Measurements from ENCODE around the gene OPTC.

OPTC gene

DNA sequence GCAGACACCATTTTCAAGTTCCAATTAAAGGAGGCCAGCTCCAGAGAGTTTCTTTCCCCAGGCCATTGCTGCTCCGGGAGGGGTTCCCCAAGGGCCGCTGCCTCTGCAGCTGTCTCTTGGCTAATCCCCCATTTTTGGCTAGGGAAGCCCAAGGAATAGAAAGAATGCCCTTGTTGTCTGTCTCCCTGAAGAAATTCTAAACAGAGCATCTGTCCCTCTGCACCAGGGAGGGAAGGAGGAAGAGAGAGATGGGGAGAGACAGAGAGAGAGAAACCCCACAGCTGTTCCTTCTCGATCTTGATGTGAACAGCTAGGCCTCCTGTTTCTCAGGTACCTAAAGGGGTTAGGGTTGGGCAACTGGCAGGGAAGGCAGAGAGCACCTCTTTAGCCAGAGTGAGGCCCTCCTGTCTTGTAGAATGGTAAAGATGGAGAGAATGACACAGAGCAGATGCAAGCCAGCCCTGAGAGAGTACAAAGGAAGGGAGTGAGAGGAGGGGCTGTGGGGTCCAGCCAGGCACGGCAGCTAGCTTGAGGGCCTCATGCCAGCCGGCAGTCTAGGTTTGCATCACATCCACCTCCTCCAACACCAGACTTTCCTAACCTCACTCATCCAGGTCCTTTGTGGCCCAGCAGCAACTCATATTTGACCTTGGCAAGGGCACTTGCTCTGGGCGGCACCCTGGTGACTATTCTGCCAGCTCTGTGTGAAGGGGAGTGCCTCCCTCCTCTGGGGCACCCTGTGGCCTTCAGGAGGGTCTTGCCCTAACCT is 13.1 kb downstream of the OPTC start:
- Histone ChIP-seq H3K9me3 (no peaks in the 10 kb centered on the region), H3K36me3 (no peaks in the 10 kb centered on the region), H3K4me1 (no peaks in the 10 kb centered on the region; the same call in 1 of the 2 replicates), H3K4me3 (ENCODE audit: low read depth, low read length) (no peak overlapping the region), H3K27me3 (no peaks in the 10 kb centered on the region)
- TF ChIP-seq, protein P1, sequence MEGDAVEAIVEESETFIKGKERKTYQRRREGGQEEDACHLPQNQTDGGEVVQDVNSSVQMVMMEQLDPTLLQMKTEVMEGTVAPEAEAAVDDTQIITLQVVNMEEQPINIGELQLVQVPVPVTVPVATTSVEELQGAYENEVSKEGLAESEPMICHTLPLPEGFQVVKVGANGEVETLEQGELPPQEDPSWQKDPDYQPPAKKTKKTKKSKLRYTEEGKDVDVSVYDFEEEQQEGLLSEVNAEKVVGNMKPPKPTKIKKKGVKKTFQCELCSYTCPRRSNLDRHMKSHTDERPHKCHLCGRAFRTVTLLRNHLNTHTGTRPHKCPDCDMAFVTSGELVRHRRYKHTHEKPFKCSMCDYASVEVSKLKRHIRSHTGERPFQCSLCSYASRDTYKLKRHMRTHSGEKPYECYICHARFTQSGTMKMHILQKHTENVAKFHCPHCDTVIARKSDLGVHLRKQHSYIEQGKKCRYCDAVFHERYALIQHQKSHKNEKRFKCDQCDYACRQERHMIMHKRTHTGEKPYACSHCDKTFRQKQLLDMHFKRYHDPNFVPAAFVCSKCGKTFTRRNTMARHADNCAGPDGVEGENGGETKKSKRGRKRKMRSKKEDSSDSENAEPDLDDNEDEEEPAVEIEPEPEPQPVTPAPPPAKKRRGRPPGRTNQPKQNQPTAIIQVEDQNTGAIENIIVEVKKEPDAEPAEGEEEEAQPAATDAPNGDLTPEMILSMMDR (IDR thresholded peaks at IDR 0.05; ENCODE audit: low read depth, low read length) = no peak
- no peak for DNase-seq

DNA sequence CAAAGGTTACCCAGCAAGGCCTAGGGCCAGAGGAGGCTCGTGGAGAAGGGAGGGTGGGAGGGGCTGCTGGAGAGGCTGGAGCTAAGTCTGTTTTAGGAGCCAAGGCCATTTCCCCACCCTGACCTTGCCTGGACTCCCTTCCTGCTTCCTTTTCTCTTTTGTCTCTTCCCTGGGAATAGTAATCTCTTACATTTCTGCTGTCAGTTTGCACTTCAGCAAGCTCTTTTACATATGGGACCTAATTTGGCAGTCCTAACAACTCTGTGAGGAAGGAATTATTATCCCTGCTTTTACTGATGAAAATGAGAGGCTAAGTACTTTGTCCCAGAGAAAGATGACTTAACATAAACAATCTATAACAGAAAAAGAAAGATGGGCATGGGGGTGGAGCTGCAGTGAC is 13.8 kb downstream of the OPTC start:
- Histone ChIP-seq H3K27me3 (no peaks in the 10 kb centered on the region), H3K36me3 (no peaks in the 10 kb centered on the region), H3K4me3 (ENCODE audit: low read depth, low read length) (no peak overlapping the region), H3K4me1 (peaks cover under 1% of the 10 kb centered on the region), H3K9me3 (no peaks in the 10 kb centered on the region)
- no peak for DNase-seq
- TF ChIP-seq, protein P1 (IDR thresholded peaks at IDR 0.05; ENCODE audit: low read depth, low read length) = no peak

DNA sequence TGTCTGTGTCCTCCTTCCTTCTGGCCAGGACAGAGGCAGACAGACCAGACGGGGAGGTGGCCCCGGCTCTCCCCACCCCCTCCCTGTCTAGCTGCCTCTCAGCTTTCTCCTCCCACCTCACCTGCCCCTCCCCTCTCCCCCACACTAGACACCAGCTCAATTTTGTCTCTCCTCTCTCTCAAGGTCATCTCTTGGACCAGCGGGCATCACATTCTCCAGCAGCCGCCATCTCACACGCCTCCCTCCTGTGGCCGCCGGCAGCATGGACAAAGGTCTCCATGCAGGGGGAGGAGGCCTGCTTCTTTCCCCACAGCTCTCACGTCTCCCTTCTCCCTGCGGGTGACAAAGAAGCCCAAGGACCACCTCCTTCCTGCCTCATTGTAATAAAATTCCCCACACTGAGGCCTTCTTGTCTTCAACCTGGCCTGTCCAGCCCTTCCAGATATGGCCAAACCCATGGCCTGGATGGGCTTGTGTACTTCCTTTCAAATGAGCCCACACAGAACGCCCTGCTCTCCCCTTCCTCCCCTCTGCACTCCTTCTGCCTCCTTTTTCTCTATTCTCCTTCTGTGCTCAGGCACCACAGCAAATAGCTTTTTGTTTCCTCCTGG is 14.6 kb downstream of the OPTC start:
- Histone ChIP-seq H3K36me3 (no peaks in the 10 kb centered on the region), H3K4me1 (peaks cover 4% of the 10 kb centered on the region), H3K9me3 (no peaks in the 10 kb centered on the region), H3K27me3 (no peaks in the 10 kb centered on the region), H3K4me3 (ENCODE audit: low read depth, low read length) (no peak overlapping the region)
- no peak for DNase-seq
- TF ChIP-seq, protein P1 (IDR thresholded peaks at IDR 0.05; ENCODE audit: low read depth, low read length) = no peak

DNA sequence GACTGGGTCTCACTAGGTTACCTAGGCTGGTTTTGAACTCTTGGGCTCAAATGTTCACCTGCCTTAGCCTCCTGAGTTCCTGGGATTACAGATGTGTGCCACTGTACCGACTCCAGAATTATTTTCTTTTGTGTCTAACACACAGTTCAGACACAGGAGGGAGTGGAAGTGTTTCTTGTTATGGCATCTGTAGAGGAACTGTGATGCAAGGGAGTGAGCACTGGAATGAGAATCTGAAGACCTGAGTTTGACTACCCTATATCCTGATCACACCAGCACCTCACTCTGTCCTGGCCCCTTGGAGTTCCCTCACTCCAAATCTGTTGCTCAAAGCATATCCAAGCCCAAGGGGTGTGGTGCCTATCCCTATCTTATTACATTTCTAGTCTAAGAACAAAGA is 15.2 kb downstream of the OPTC start:
- TF ChIP-seq, protein P1 (IDR thresholded peaks at IDR 0.05; ENCODE audit: low read depth, low read length) = no peak
- Histone ChIP-seq H3K9me3 (no peaks in the 10 kb centered on the region), H3K4me3 (ENCODE audit: low read depth, low read length) (no peak overlapping the region), H3K4me1 (peaks cover 4% of the 10 kb centered on the region), H3K27me3 (no peaks in the 10 kb centered on the region), H3K36me3 (no peaks in the 10 kb centered on the region)
- DNase-seq = no peak

DNA sequence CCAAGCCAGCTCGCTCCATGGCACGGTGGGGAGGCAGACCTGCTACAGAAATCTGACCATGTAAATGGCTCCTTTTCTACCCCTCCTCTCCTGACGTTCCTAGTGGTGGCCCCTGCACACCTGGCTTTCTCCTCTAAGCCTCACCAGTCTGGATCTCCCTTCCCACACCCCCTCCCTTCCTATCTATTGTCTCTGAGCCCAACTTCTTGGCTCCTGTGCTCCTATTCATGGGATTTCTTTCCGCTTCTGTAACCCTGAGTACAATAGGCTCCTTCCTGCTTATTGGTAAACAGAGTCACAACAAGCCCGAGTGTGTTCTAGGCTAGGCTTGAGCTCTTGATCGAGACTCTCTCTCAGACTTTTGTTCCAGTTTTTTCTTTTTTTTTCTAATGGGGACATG is 17.6 kb downstream of the OPTC start:
- no peaks in the 10 kb centered on the region for H3K36me3 ChIP-seq
- H3K27me3 ChIP-seq = no peaks in the 10 kb centered on the region
- DNase-seq = no peak
- TF ChIP-seq, protein P1 (IDR thresholded peaks at IDR 0.05; ENCODE audit: low read depth, low read length) = no peak
- H3K4me3 ChIP-seq (ENCODE audit: low read depth, low read length) = no peak overlapping the region
- peaks cover 4% of the 10 kb centered on the region for H3K4me1 ChIP-seq
- H3K9me3 ChIP-seq = no peaks in the 10 kb centered on the region

DNA sequence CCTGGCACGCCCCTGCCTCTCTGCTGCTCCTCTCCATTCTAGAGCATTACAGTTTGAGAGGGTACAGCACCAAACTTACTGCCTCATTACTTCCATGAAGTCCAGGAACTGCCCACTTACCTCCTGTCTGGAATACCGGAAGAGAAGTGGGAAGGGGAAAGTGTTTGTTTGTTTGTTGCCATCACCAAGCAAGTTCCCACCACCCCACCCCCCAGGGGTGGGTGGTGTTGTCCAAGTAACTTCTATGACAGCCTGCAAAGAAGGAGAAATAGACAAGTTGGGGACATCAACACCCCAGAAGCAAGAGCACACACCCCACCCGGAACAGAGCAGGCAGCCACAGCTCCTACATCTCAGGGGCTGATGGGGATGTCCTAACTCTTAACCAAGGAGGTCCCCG is 18.0 kb downstream of the OPTC start:
- Histone ChIP-seq H3K36me3 (no peaks in the 10 kb centered on the region), H3K4me1 (peaks cover 4% of the 10 kb centered on the region), H3K27me3 (no peaks in the 10 kb centered on the region), H3K9me3 (no peaks in the 10 kb centered on the region), H3K4me3 (ENCODE audit: low read depth, low read length) (no peak overlapping the region)
- TF ChIP-seq, protein P1 (IDR thresholded peaks at IDR 0.05; ENCODE audit: low read depth, low read length) = no peak
- DNase-seq = no peak
